Activated T-cell treated with anti-CD3 and anti-CD28 coated beads, Interleukin-2, amount 50 U/mL, for 72 hours (primary cell): ENCODE measurements around the gene TBL1X. TPM values are rescaled to one million over a fixed set of nuclear protein-coding genes. Genes with fewer than 3 reads are reported as not detected.

Experiments
- ATAC-seq, 2 donors: fragments of 150-1000 bp; cut with Tn5 transposase; replicated peaks in 1 of 2; 2 replicates each; pipeline ENCODE4 v1.10.0; 2021; ENCODE audit warnings: moderate library complexity in 2 of 2, mild to moderate bottlenecking in 1 of 2
- DNase-seq, 2 donors: peaks; one replicate each; pipeline ENCODE4 v3.0.0; 2021 to 2022; ENCODE audit warnings: mixed read lengths in 1 of 2
- H3K27ac Mint-ChIP-seq: one replicate; pipeline ENCODE4 v1.8.0; 2022; ENCODE audit warnings: mild to moderate bottlenecking, moderate library complexity, mixed read lengths
- H3K27me3 Mint-ChIP-seq: one replicate; pipeline ENCODE4 v1.8.0; 2022; ENCODE audit warnings: low read depth, mixed read lengths
- H3K36me3 Mint-ChIP-seq, 2 donors: one replicate each; pipeline ENCODE4 v1.8.0; 2022; ENCODE audit warnings: mixed read lengths in 2 of 2, mild to moderate bottlenecking in 1 of 2; ENCODE audit not compliant: insufficient read depth in 2 of 2
- H3K4me1 Mint-ChIP-seq: one replicate; pipeline ENCODE4 v1.8.0; 2022; ENCODE audit warnings: low read depth, mixed read lengths
- H3K4me3 Mint-ChIP-seq, 2 donors: one replicate each; pipeline ENCODE4 v1.8.0; 2022; ENCODE audit warnings: mild to moderate bottlenecking in 2 of 2, mixed read lengths in 2 of 2, moderate library complexity in 2 of 2
- H3K9me3 Mint-ChIP-seq, 2 donors: one replicate each; pipeline ENCODE4 v1.8.0; 2022; ENCODE audit warnings: mixed read lengths in 2 of 2
- total RNA-seq, 2 donors: library from RNA; stranded (reverse); gene quantifications; one replicate each; pipeline ENCODE4 v1.2.3, GENCODE V29; 2022

The TBL1X gene
- total RNA-seq, 2 donors from 2014 or later = 52.8 to 55.1 TPM

DNA sequence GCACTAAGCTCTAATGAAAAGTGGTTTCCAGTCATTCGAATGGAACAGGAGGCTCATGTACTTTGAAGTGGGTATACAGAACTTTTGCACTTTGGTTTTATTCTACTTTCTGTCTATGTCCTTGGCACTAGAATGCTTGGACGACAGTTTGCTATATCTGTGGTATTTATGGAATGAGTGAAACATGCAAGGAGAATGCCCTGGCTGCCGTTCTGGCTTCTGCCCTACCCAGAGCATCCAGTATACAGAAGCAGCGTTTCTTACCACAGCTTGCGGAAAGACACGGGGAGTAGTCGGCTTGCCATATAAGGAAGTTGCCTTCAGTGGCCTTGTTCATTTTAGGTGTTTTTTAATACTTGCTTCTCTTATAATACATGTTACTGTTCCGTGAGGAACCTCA is 98.0 kb downstream of the TBL1X start:
- H3K27me3 Mint-ChIP-seq = no peaks in the 10 kb centered on the region
- H3K9me3 Mint-ChIP-seq = no peaks in the 10 kb centered on the region
- peaks cover 2 to 3% of the 10 kb centered on the region in 2 donors for H3K36me3 Mint-ChIP-seq
- DNase-seq = no peak
- peaks cover 41% of the 10 kb centered on the region for H3K4me1 Mint-ChIP-seq
- H3K27ac Mint-ChIP-seq = no peak overlapping the region
- ATAC-seq = no peak
- H3K4me3 Mint-ChIP-seq = no peak overlapping the region

GRCh38 chrX:9566150-9566621 is 101.3 kb downstream of the TBL1X start:
- Mint-ChIP-seq H3K27ac (no peak overlapping the region), H3K27me3 (no peaks in the 10 kb centered on the region), H3K4me1 (peaks cover 34% of the 10 kb centered on the region), H3K9me3 (no peaks in the 10 kb centered on the region), H3K4me3 (peak overlapping the region in 1 of 2 donors; percentile 13), H3K36me3 (peaks cover 2 to 3% of the 10 kb centered on the region in 2 donors)
- ATAC-seq (peak; percentile 38 to 44), DNase-seq (peak in 1 of 2 donors; percentile 5)

GRCh38 chrX:9569876-9570301 is 105.0 kb downstream of the TBL1X start:
- Mint-ChIP-seq H3K36me3 (no peaks in the 10 kb centered on the region), H3K27me3 (no peaks in the 10 kb centered on the region), H3K9me3 (no peaks in the 10 kb centered on the region), H3K27ac (no peak overlapping the region), H3K4me3 (no peak overlapping the region), H3K4me1 (peaks cover 29% of the 10 kb centered on the region)
- DNase-seq (no peak), ATAC-seq (no peak)

- Mint-ChIP-seq H3K9me3 (no peaks in the 10 kb centered on the region), H3K27me3 (no peaks in the 10 kb centered on the region), H3K36me3 (no peaks in the 10 kb centered on the region), H3K4me1 (peaks cover 8% of the 10 kb centered on the region), H3K4me3 (no peak overlapping the region), H3K27ac (no peak overlapping the region)
- ATAC-seq (no peak), DNase-seq (no peak)
Measured at GRCh38 chrX:9573282-9574106, 108.6 kb downstream of the TBL1X start.

- Mint-ChIP-seq H3K4me3 (no peak overlapping the region), H3K27ac (no peak overlapping the region), H3K27me3 (no peaks in the 10 kb centered on the region), H3K36me3 (no peaks in the 10 kb centered on the region), H3K9me3 (no peaks in the 10 kb centered on the region), H3K4me1 (peaks cover 8% of the 10 kb centered on the region)
- DNase-seq (no peak), ATAC-seq (no peak)
Measured at GRCh38 chrX:9576059-9576458, 111.2 kb downstream of the TBL1X start.

- H3K4me3 Mint-ChIP-seq = no peak overlapping the region
- H3K27me3 Mint-ChIP-seq = no peaks in the 10 kb centered on the region
- DNase-seq (no peak), ATAC-seq (no peak)
- H3K9me3 Mint-ChIP-seq = no peaks in the 10 kb centered on the region
- no peak overlapping the region for H3K27ac Mint-ChIP-seq
- no peaks in the 10 kb centered on the region for H3K36me3 Mint-ChIP-seq
- H3K4me1 Mint-ChIP-seq = peaks cover 3% of the 10 kb centered on the region
Measured at GRCh38 chrX:9577555-9577954, 112.7 kb downstream of the TBL1X start.

DNA sequence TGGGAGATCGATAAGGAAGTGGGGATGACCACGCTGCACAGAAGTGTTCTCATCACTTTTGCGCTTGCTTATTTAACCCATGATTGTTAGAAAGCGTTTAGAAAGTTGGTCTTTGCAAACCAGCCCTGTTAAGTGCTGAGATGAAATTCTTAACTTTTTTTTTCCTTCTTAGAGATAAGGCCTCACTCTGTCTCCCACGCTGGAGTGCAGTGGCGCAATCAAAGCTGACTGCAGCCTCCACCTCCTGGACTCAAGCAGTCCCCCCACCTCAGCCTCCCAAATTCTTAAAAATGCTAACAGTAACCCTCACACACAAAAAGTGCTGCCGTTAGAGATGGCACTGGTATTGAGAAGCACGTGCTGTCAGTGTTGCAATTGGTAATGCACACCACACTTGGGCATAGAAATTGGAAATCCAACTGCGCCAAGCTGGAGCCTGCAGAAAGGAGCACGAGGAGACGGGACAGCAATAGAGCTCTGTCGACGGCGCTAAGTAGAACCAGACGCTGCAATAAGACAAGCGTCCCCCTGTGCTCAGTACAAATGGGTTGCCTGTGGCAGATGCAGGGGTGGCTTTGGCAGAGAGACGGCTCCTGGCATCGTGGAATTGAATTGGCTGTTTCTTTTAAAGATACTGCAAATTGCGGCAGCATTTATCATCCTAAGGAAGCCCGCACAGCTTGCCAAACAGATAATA is 113.4 kb downstream of the TBL1X start:
- Mint-ChIP-seq H3K27ac (no peak overlapping the region), H3K9me3 (no peaks in the 10 kb centered on the region), H3K27me3 (no peaks in the 10 kb centered on the region), H3K4me3 (no peak overlapping the region), H3K4me1 (no peaks in the 10 kb centered on the region), H3K36me3 (no peaks in the 10 kb centered on the region)
- no peak for DNase-seq
- no peak for ATAC-seq

GRCh38 chrX:9581771-9582385 is 117.0 kb downstream of the TBL1X start:
- no peaks in the 10 kb centered on the region for H3K9me3 Mint-ChIP-seq
- no peak overlapping the region for H3K4me3 Mint-ChIP-seq
- H3K36me3 Mint-ChIP-seq = no peaks in the 10 kb centered on the region
- no peaks in the 10 kb centered on the region for H3K27me3 Mint-ChIP-seq
- H3K27ac Mint-ChIP-seq = no peak overlapping the region
- peaks cover 10% of the 10 kb centered on the region for H3K4me1 Mint-ChIP-seq
- DNase-seq = no peak
- no peak for ATAC-seq

DNA sequence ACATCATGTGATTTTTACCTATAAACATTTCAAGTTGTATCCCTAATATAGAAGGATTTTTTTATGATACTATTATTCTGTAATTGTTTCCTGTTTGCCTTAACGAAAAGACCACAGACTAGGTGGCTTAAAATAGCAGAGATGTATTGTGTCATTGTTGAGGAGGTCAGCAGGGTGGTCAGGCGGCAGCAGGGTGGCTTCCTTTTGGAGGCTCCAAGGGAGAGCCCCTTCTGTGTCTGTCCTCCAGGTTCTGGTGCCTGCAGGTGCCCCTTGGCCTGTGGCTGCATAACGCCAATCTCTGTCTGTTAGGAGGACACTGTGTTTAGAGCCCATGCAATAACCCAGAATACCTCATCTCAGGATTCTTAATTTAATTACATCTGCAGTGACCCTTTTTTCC is 118.1 kb downstream of the TBL1X start:
- DNase-seq = no peak
- Mint-ChIP-seq H3K9me3 (no peaks in the 10 kb centered on the region), H3K27me3 (no peaks in the 10 kb centered on the region), H3K36me3 (no peaks in the 10 kb centered on the region), H3K4me3 (no peak overlapping the region), H3K4me1 (peaks cover 16% of the 10 kb centered on the region), H3K27ac (no peak overlapping the region)
- ATAC-seq = no peak

- H3K9me3 Mint-ChIP-seq = peaks cover under 1 to 1% of the 10 kb centered on the region in 2 donors
- peaks cover 16% of the 10 kb centered on the region for H3K4me1 Mint-ChIP-seq
- no peak overlapping the region for H3K4me3 Mint-ChIP-seq
- no peaks in the 10 kb centered on the region for H3K27me3 Mint-ChIP-seq
- ATAC-seq (no peak), DNase-seq (no peak)
- H3K27ac Mint-ChIP-seq = no peak overlapping the region
- peaks cover 2 to 4% of the 10 kb centered on the region in 2 donors for H3K36me3 Mint-ChIP-seq
Measured at GRCh38 chrX:9586992-9587392, 122.1 kb downstream of the TBL1X start.

GRCh38 chrX:9587642-9588041 is 122.8 kb downstream of the TBL1X start:
- DNase-seq (no peak), ATAC-seq (peak; percentile 29 to 69)
- Mint-ChIP-seq H3K36me3 (peaks cover 4 to 8% of the 10 kb centered on the region in 2 donors), H3K4me1 (peaks cover 16% of the 10 kb centered on the region), H3K9me3 (peaks cover 1 to 2% of the 10 kb centered on the region in 2 donors), H3K4me3 (no peak overlapping the region), H3K27me3 (no peaks in the 10 kb centered on the region), H3K27ac (no peak overlapping the region)

DNA sequence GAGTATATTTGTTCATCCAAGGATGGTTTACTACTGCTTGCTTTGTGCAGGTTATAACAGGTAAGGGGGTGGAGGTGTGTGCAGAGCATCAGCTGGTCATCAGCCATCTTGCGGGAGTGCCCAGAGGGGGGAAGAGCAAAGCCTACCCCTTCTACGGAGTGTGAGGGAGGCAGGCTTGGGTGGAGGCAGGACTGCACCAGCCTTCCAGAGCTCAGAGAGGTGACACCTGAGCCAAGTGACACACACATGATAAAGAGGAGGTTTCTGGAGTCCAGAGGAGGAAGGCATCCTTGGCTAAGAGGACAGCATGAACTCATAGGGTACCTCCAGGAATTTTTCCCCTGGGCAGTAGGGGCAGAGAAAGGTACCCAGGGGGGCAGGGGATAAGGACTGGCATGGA is 126.6 kb downstream of the TBL1X start:
- Mint-ChIP-seq H3K27me3 (no peaks in the 10 kb centered on the region), H3K27ac (no peak overlapping the region), H3K36me3 (peaks cover 4 to 8% of the 10 kb centered on the region in 2 donors), H3K4me1 (peaks cover 10% of the 10 kb centered on the region), H3K4me3 (no peak overlapping the region), H3K9me3 (peaks cover 2 to 3% of the 10 kb centered on the region in 2 donors)
- ATAC-seq (no peak), DNase-seq (no peak)

DNA sequence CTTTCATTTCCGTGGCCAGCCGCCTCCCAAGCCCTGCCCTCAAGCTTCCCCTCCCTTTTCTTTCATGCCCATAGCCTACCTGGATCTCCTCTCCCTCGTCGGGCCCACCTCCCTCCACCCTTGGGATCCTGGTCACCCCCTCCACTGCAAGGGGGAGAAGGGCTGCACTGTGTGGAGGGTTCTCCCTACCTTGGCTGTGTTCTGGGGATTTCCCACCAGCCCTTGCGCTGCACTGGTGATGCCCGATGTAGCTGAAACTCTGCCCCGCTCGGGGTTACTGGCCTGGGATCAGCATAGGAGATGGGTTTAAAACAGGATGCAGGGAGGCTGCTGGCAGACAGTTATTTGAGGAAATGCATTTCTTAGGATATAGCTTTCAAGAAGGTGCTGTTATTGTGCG is 128.9 kb downstream of the TBL1X start:
- Mint-ChIP-seq H3K4me3 (no peak overlapping the region), H3K27ac (no peak overlapping the region), H3K4me1 (no peaks in the 10 kb centered on the region), H3K36me3 (peaks cover 4 to 8% of the 10 kb centered on the region in 2 donors), H3K9me3 (peaks cover 2 to 3% of the 10 kb centered on the region in 2 donors), H3K27me3 (no peaks in the 10 kb centered on the region)
- no peak for ATAC-seq
- DNase-seq = no peak
